Heart left ventricle (tissue), 16 donors: ENCODE results near the gene PLPP1. TPM values are rescaled to one million over a fixed set of nuclear protein-coding genes. Genes with fewer than 3 reads are reported as not detected.
A peak's percentile ranks its signal among the peaks of the same experiment; 100 is the strongest.

Experiments used
- ATAC-seq, 4 donors: fragments of 200-7000 bp; cut with Tn5 transposase; one replicate each; pipeline ENCODE4 v1.9.1; 2020 to 2022; ENCODE audit warnings: moderate library complexity in 4 of 4, mild to moderate bottlenecking in 3 of 4, moderate number of reproducible peaks in 1 of 4
- DNase-seq, 5 donors: peaks; one replicate each; pipeline ENCODE4 v3.0.0-alpha.2; 2020
- H3K27ac ChIP-seq, 12 donors: fragments of 200-600 bp; sonication (generic) in 4 of 12; one replicate each; pipeline versions ENCODE4 v1.5.0 to v1.8.0; 2016 to 2022; ENCODE audit warnings: mild to moderate bottlenecking in 2 of 12
- H3K27me3 ChIP-seq, 9 donors: fragments of 200-600 bp; sonication (generic) in 2 of 9; one replicate each; pipeline versions ENCODE4 v1.5.1 to v1.8.0; 2016 to 2022; ENCODE audit warnings: mild to moderate bottlenecking in 3 of 9
- H3K36me3 ChIP-seq, 9 donors: fragments of 200-600 bp; sonication (generic) in 2 of 9; one replicate each; pipeline versions ENCODE4 v1.5.0 to v1.8.0; 2018 to 2022; ENCODE audit warnings: mild to moderate bottlenecking in 2 of 9
- H3K4me1 ChIP-seq, 12 donors: fragments of 200-600 bp; sonication (generic) in 4 of 12; one replicate each; pipeline versions ENCODE4 v1.5.0 to v1.8.0; 2016 to 2022; ENCODE audit warnings: mild to moderate bottlenecking in 3 of 12
- H3K4me3 ChIP-seq, 12 donors: fragments of 200-600 bp; sonication (generic) in 4 of 12; one replicate each; pipeline versions ENCODE4 v1.5.0 to v1.8.0; 2017 to 2022; ENCODE audit warnings: mild to moderate bottlenecking in 9 of 12, moderate library complexity in 4 of 12
- H3K9me3 ChIP-seq, 12 donors: fragments of 200-600 bp; sonication (generic) in 4 of 12; one replicate each; pipeline versions ENCODE4 v1.5.0 to v1.8.0; 2016 to 2022; ENCODE audit warnings: mild to moderate bottlenecking in 1 of 12
- CTCF ChIP-seq, 12 donors: fragments of 200-600 bp; sonication (generic) in 4 of 12; IDR thresholded peaks; one replicate each; pipeline versions ENCODE4 v1.5.0 to v1.8.0; 2018 to 2022; ENCODE audit warnings: antibody characterized with exemption in 12 of 12, mild to moderate bottlenecking in 5 of 12
- POLR2A ChIP-seq, 2 donors: fragments of 450-650 bp; IDR thresholded peaks; one replicate each; pipeline ENCODE4 v1.6.1; 2017; ENCODE audit warnings: antibody characterized with exemption in 2 of 2, mild to moderate bottlenecking in 2 of 2, moderate library complexity in 2 of 2
- WGBS, 4 donors: extraction: QIAGEN DNeasy Blood & Tissue Kit in 2 of 4; methylation state at CpG; one replicate each; pipeline versions ENCODE4 v1.1.5 to v1.1.7; 2013 to 2018; 5-methylcytosine and 5-hydroxymethylcytosine counted together
- intact Hi-C, 10 donors: fragments of 100-400 bp; cut with DNase I; formaldehyde crosslinking; loops; one replicate each; pipeline versions ENCODE4 v1.11.1 to v1.14.2; 2022
- polyA plus RNA-seq, 2 donors: library from polyadenylated mRNA; stranded (reverse); fragments of 200-250 nt; gene quantifications; one replicate each; pipeline ENCODE4 v1.2.3, GENCODE V29; 2013
- total RNA-seq, 9 donors: library from RNA; depleted of rRNA in 2 of 9; stranded (reverse); fragments of >200 nt in 2 of 9; fragmentation: NEBNext Ultra II Directional in 3 of 9; extraction: Animal tissue kit (Norgen Biotek cat#: 25700) in 3 of 9; gene quantifications; one replicate each; pipeline versions ENCODE4 v1.1.0 to v1.2.4, GENCODE V29; 2016 to 2023
- donor health status: ischemic (EF 13 %, LVEDD 7.1; RV severe dilation, severe dysfunction).
- donor health status: healthy with polysubstance abuse.
- donor health status: DM: no; HTN: yes; CAD: no.
- donor health status: DM: no; HTN: no; CAD: no.
- donor health status: ischemic (EF 25% LVEDD 6.9; RV normal size, moderate dysfunction).
- donor health status: ischemic (EF 25% LVEDD 5.7; RV mildly dilated, moderate dysfunction).
- donor health status: healthy.
- donor health status: DM: yes; HTN: yes; CAD: no.
- donor health status: ischemic (EF 35%, LVEDD 5.7; RV mildly dilated, moderate dysfunction).
- donor health status: nonischemic (EF 11% LVEDD 7.7; RV severe dilation, severe dysfunction).
- donor health status: DM: yes; HTN: yes; CAD: no.
- donor health status: PGD.
- donor health status: ischemic (EF 29% LVEDD 5.4; RV normal size, mild dysfunction).
- donor health status: nonischemic (EF 23%, LVEDD 6.1; RV moderate dilation, normal function).

The PLPP1 gene
- total and polyA plus RNA-seq, 11 donors, result 64.9 to 223 (median 81.5) TPM

- peak overlapping the region; percentile 58 to 99 (median 88) for H3K4me3 ChIP-seq
- intact Hi-C loops, result loop anchor here in 9 of 10 donors (2.0 to 10.0 kb wide), 11 partner anchors 37 to 159 kb away; no protein-coding TSS in a partner anchor
- peaks cover 0 to 49% (median 30%) of the 10 kb centered on the region in 12 donors for H3K4me1 ChIP-seq
- ATAC-seq (peak; percentile 9 to 39 (median 27)), DNase-seq (no peak)
- H3K36me3 ChIP-seq, result peaks cover 0 to 4% (median 0%) of the 10 kb centered on the region in 9 donors
- peak in 1 of 2 donors; percentile 44 for TF ChIP-seq POLR2A (IDR thresholded peaks at IDR 0.05)
- peak in 2 of 12 donors; percentile 15 to 22 for TF ChIP-seq CTCF (IDR thresholded peaks at IDR 0.05)
- H3K27ac ChIP-seq, result peak overlapping the region; percentile 89 to 99 (median 96)
- no peaks in the 10 kb centered on the region for H3K9me3 ChIP-seq
- no peaks in the 10 kb centered on the region for H3K27me3 ChIP-seq
- 9 to 28% (median 11%) methylated on average over 7 to 19 of the region's 19 CpGs for WGBS, 4 donors
These were observed 588 bp upstream of the PLPP1 start for GRCh38 chr5:55535199-55535905.

GRCh38 chr5:55533521-55534435, 986 bp downstream of the PLPP1 start:
- TF ChIP-seq CTCF (IDR thresholded peaks at IDR 0.05) (no peak), POLR2A (IDR thresholded peaks at IDR 0.05) (no peak)
- Histone ChIP-seq H3K4me1 (peaks cover 0 to 57% (median 39%) of the 10 kb centered on the region in 12 donors), H3K27me3 (no peaks in the 10 kb centered on the region), H3K27ac (peak overlapping the region; percentile 89 to 99 (median 96)), H3K36me3 (peaks cover 0 to 8% (median 0%) of the 10 kb centered on the region in 9 donors), H3K4me3 (peak overlapping the region; percentile 58 to 99 (median 88)), H3K9me3 (no peaks in the 10 kb centered on the region)
- WGBS, 4 donors, result 1 to 4% (median 2%) methylated on average over 15 to 25 of the region's 25 CpGs
- ATAC-seq (peak; percentile 3 to 69 (median 44)), DNase-seq (no peak)
- intact Hi-C loops, result loop anchor here (1.0 to 10.0 kb wide), 23 partner anchors 35 to 161 kb away; no protein-coding TSS in a partner anchor

GRCh38 chr5:55530669-55531068, 4.1 kb downstream of the PLPP1 start:
- H3K4me1 ChIP-seq, result peaks cover 3 to 63% (median 42%) of the 10 kb centered on the region in 12 donors
- H3K4me3 ChIP-seq, result peak overlapping the region in 8 of 12 donors; percentile 16 to 97 (median 86)
- H3K9me3 ChIP-seq, result no peaks in the 10 kb centered on the region
- peaks cover 0 to 12% (median 0%) of the 10 kb centered on the region in 9 donors for H3K36me3 ChIP-seq
- ATAC-seq, result no peak
- intact Hi-C loops, result loop anchor here in 9 of 10 donors (5.0 to 10.0 kb wide), 15 partner anchors 47 to 164 kb away; no protein-coding TSS in a partner anchor
- 68 to 81% (median 80%) methylated on average over 27 of the region's 27 CpGs for WGBS, 4 donors
- peak overlapping the region in 7 of 12 donors; percentile 5 to 68 (median 28) for H3K27ac ChIP-seq
- no peaks in the 10 kb centered on the region for H3K27me3 ChIP-seq
- TF ChIP-seq POLR2A (IDR thresholded peaks at IDR 0.05), result no peak
- TF ChIP-seq CTCF (IDR thresholded peaks at IDR 0.05), result no peak
- DNase-seq, result peak in 4 of 5 donors; percentile 35 to 52 (median 43)
